OCI-LY3 (cell line): ENCODE measurements around the gene FREM1.

ENCODE experiments used
- H2AFZ ChIP-seq: fragments of 200-600, 300-600 bp; shearing (Covaris generic); 2 replicates; pipeline ENCODE4 v1.6.0; 2014; ENCODE audit warnings: antibody characterized with exemption, low read depth, low read length
- H3K27ac ChIP-seq: fragments of 200-600, 300-600 bp; sonication (generic); 2 replicates; pipeline ENCODE4 v1.5.1; 2014; ENCODE audit warnings: mild to moderate bottlenecking, low read length, moderate library complexity, mixed read lengths
- H3K27me3 ChIP-seq: fragments of 200-600, 300-600 bp; sonication (generic); 2 replicates; pipeline ENCODE4 v1.6.1; 2014; ENCODE audit warnings: low read depth, low read length, mixed read lengths
- H3K36me3 ChIP-seq: fragments of 200-600, 300-600 bp; sonication (generic); replicated peaks from 2 replicates; pipeline ENCODE3; 2014; ENCODE audit warnings: low read depth, low read length, mixed read lengths
- H3K4me1 ChIP-seq: fragments of 300-600, 200-600 bp; sonication (generic); 2 replicates; pipeline ENCODE4 v1.6.1; 2014; ENCODE audit warnings: low read length, mixed read lengths
- H3K4me2 ChIP-seq: fragments of 200-600, 300-600 bp; sonication (generic); 2 replicates; pipeline ENCODE4 v1.6.1; 2014; ENCODE audit warnings: low read length, mixed read lengths
- H3K4me3 ChIP-seq: fragments of 300-600, 200-600 bp; sonication (generic); 2 replicates; pipeline ENCODE4 v1.5.1; 2014; ENCODE audit warnings: antibody characterized with exemption, mild to moderate bottlenecking, low read length, moderate library complexity
- H3K79me2 ChIP-seq: fragments of 300-600, 200-600 bp; shearing (Covaris generic); 2 replicates; pipeline ENCODE4 v1.6.1; 2014; ENCODE audit warnings: mild to moderate bottlenecking, low read length, mixed read lengths
- H3K9ac ChIP-seq: fragments of 300-600, 200-600 bp; shearing (Covaris generic); 2 replicates; pipeline ENCODE4 v1.6.0; 2014; ENCODE audit warnings: mild to moderate bottlenecking, low read length, moderate library complexity
- H3K9me3 ChIP-seq: fragments of 200-600, 300-600 bp; shearing (Covaris generic); 2 replicates; pipeline ENCODE4 v1.6.1; 2014; ENCODE audit warnings: low read length, mixed read lengths; ENCODE audit not compliant: insufficient read depth
- H4K20me1 ChIP-seq: fragments of 200-600, 300-600 bp; sonication (generic); 2 replicates; pipeline ENCODE4 v1.6.1; 2016; ENCODE audit warnings: low read length, mixed read lengths; ENCODE audit not compliant: insufficient read depth
- CTCF ChIP-seq: fragments of 200-600, 300-600 bp; sonication (generic); IDR thresholded peaks from 2 replicates; pipeline ENCODE4 v1.5.1; 2014; ENCODE audit warnings: antibody characterized with exemption, low read length, low read depth
- EZH2phosphoT487 ChIP-seq: fragments of 200-600 bp; shearing (Covaris generic); IDR thresholded peaks from 2 replicates; pipeline ENCODE4 v1.6.1; 2018; ENCODE audit warnings: antibody characterized with exemption, mixed run types, low read depth

FREM1 gene

GRCh38 chr9:14909961-14910805 is at the start of gene FREM1:
Gene FREM1, minus strand, starts transcription at chr9:14910428. Its CDS starts 41,451 bp downstream, at chr9:14868977.
- Histone ChIP-seq H2AFZ (no peak within 1 kb of the TSS), H3K36me3 (no peaks in the 10 kb centered on the region), H3K9me3 (no peaks in the 10 kb centered on the region), H3K79me2 (no peaks in the 10 kb centered on the region), H3K4me1 (no peaks in the 10 kb centered on the region), H3K27ac (no peak within 1 kb of the TSS), H3K9ac (no peak within 1 kb of the TSS), H3K4me3 (no peak within 1 kb of the TSS), H3K27me3 (0 out of 2 replicates have a peak, but pooled peaks cover 4% of the 10 kb centered on the region), H3K4me2 (no peak within 1 kb of the TSS), H4K20me1 (no peaks in the 10 kb centered on the region)
- TF ChIP-seq EZH2phosphoT487, result no peak
- no peak for TF ChIP-seq CTCF

DNA sequence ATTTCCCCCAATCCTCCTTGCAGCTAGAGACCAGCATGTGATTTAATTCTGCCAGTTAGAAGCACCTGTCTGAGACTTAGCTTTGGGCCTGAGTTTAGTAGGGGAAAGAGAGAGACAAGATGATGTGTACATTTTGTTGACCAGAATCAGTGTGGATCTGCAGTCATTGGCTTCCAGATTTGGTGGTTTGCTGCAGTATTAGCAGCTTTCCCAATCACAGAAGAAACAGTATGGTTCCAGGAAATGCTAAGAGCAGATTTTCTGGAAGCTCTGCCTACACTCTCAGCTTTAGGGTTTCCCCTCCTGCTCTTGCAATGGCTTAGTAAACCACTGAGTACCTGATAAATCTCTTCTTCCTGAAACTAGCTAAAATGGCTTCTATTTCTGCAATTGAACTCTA is 48.8 kb upstream of the FREM1 start:
- TF ChIP-seq EZH2phosphoT487 (no peak), CTCF (no peak)
- Histone ChIP-seq H3K36me3 (no peaks in the 10 kb centered on the region), H3K27me3 (no peaks in the 10 kb centered on the region), H4K20me1 (no peaks in the 10 kb centered on the region), H3K9me3 (no peaks in the 10 kb centered on the region), H3K4me1 (no peaks in the 10 kb centered on the region), H3K79me2 (no peaks in the 10 kb centered on the region), H2AFZ (no peak overlapping the region), H3K27ac (no peak overlapping the region), H3K9ac (no peak overlapping the region), H3K4me2 (no peak overlapping the region), H3K4me3 (no peak overlapping the region)

DNA sequence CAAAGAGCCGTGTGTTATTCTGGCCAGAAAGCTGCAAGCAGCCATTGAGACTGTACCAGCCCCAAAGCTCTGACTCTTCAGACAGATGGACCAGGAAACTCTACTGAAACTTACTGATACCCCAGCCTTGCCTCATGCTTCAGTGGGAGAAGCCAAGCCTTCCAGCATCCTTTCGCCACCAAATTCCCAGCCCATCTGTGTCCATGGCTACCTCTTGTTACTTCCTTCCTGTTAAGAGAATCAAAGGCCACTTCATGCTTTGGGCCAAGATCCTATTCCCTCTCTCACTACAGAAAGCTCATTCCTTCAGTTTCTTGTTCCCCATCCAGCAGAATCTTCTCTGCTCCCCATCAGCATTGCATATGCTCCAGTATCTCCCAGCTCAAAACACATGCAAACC is 46.9 kb upstream of the FREM1 start:
- no peaks in the 10 kb centered on the region for H3K27me3 ChIP-seq
- no peaks in the 10 kb centered on the region for H3K9me3 ChIP-seq
- no peak overlapping the region for H3K27ac ChIP-seq
- H3K79me2 ChIP-seq, result no peaks in the 10 kb centered on the region
- H3K4me2 ChIP-seq, result no peak overlapping the region
- H3K36me3 ChIP-seq, result no peaks in the 10 kb centered on the region
- no peak overlapping the region for H3K4me3 ChIP-seq
- TF ChIP-seq EZH2phosphoT487 (no peak), CTCF (no peak)
- no peak overlapping the region for H2AFZ ChIP-seq
- H3K9ac ChIP-seq, result no peak overlapping the region
- H3K4me1 ChIP-seq, result no peaks in the 10 kb centered on the region
- H4K20me1 ChIP-seq, result no peaks in the 10 kb centered on the region

GRCh38 chr9:14956208-14956607 is 46.0 kb upstream of the FREM1 start:
- H3K36me3 ChIP-seq, result no peaks in the 10 kb centered on the region
- TF ChIP-seq EZH2phosphoT487 (no peak), CTCF (no peak)
- H3K27me3 ChIP-seq, result no peaks in the 10 kb centered on the region
- H3K79me2 ChIP-seq, result no peaks in the 10 kb centered on the region
- H3K4me3 ChIP-seq, result no peak overlapping the region
- H3K27ac ChIP-seq, result no peak overlapping the region
- H3K9ac ChIP-seq, result no peak overlapping the region
- H4K20me1 ChIP-seq, result no peaks in the 10 kb centered on the region
- no peak overlapping the region for H3K4me2 ChIP-seq
- no peaks in the 10 kb centered on the region for H3K4me1 ChIP-seq
- H2AFZ ChIP-seq, result no peak overlapping the region
- no peaks in the 10 kb centered on the region for H3K9me3 ChIP-seq
